ENCODE results near the gene MAP3K7CL. TPM values are rescaled to one million over a fixed set of nuclear protein-coding genes. Genes with fewer than 3 reads are reported as not detected.

MAP3K7CL gene
- total and polyA plus RNA-seq, 2 of the 8 experiments (the other 6 are each of a cell fraction or from before 2014, with no cell fraction given): not detected

DNA sequence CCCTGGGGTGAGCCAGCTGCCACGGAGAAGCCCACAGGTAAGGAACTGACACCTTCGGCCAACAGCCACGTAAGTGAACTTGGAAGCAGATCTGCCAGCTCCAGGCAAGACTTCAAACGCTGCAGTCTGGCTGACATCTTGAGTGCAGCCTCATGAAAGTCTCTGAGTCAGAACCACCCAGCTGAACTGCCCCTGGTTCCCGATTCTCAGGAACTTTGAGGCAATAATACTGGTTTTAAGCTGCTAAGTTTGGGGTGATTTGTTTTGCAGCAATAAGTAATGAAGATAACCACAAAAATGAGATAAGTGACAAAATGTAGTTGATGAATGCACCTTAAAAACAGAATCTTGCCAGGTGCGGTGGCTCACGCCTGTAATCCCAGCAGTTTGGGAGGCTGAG, 48.5 kb downstream of the MAP3K7CL start (continued):
- TF ChIP-seq MAFK (IDR thresholded peaks at IDR 0.05; ENCODE audit: low read depth, low read length) (no peak), TEAD4 (IDR thresholded peaks at IDR 0.05; ENCODE audit: low read depth, low read length) (no peak)
